WTC11 (cell line): Measurements from ENCODE around the gene SLC7A8. TPM values are rescaled to one million over a fixed set of nuclear protein-coding genes. Genes with fewer than 3 reads are reported as not detected.

Experiments used
- ATAC-seq: fragments of 200-7000 bp; cut with Tn5 transposase; 2 replicates; pipeline ENCODE4 v1.10.0; 2021; ENCODE audit warnings: mild to moderate bottlenecking, moderate library complexity
- CTCF ChIA-PET: fragments of 300-600 bp; sonication (Branson Sonifier 250); formaldehyde crosslinking; loops from one replicate; lab custom pipeline; 2021; ENCODE audit warnings: antibody characterized with exemption; lab: Charles Lee
- POLR2A ChIA-PET: fragments of 350-600 bp; sonication (Branson Sonifier 250); formaldehyde crosslinking; loops from one replicate; lab custom pipeline; 2021; ENCODE audit warnings: antibody characterized with exemption; lab: Charles Lee
- DNase-seq: peaks from one replicate; pipeline ENCODE4 v3.0.0; 2021; ENCODE audit warnings: low spot score
- H3K27ac Mint-ChIP-seq: 2 replicates; pipeline ENCODE4 v1.8.0; 2021; ENCODE audit warnings: mixed read lengths
- H3K27me3 Mint-ChIP-seq: 2 replicates; pipeline ENCODE4 v1.8.0; 2021; ENCODE audit warnings: low read depth, mild to moderate bottlenecking, moderate library complexity, mixed read lengths
- H3K36me3 Mint-ChIP-seq: 2 replicates; pipeline ENCODE4 v1.8.0; 2021; ENCODE audit warnings: mixed read lengths
- H3K4me1 Mint-ChIP-seq: 2 replicates; pipeline ENCODE4 v1.8.0; 2022; ENCODE audit warnings: mixed read lengths
- H3K4me3 Mint-ChIP-seq: 2 replicates; pipeline ENCODE4 v1.8.0; 2021; ENCODE audit warnings: mild to moderate bottlenecking, moderate library complexity, mixed read lengths
- H3K9me3 Mint-ChIP-seq: 2 replicates; pipeline ENCODE4 v1.8.0; 2021; ENCODE audit warnings: mixed read lengths
- AFF4 ChIP-seq: sonication (generic); formaldehyde crosslinking; IDR thresholded peaks from 2 replicates; pipeline ENCODE4 v1.8.1; 2023; ENCODE audit warnings: mild to moderate bottlenecking, missing genetic modification reagents, borderline replicate concordance
- AR ChIP-seq: fragments of 250-450 bp; sonication (Bioruptor Pico); IDR thresholded peaks from 2 replicates; pipeline ENCODE4 v1.9.0; 2021; ENCODE audit warnings: mild to moderate bottlenecking
- ATF3 ChIP-seq: sonication (generic); formaldehyde crosslinking; conservative IDR thresholded peaks from 2 replicates; pipeline ENCODE4 v1.8.1; 2022; ENCODE audit warnings: mild to moderate bottlenecking, missing genetic modification reagents
- ATF6 ChIP-seq: sonication (generic); formaldehyde crosslinking; IDR thresholded peaks from 2 replicates; pipeline ENCODE4 v1.8.1; 2023; ENCODE audit warnings: mild to moderate bottlenecking, missing genetic modification reagents
- CREB1 ChIP-seq: sonication (generic); formaldehyde crosslinking; IDR thresholded peaks from 2 replicates; pipeline ENCODE4 v1.8.0; 2023; ENCODE audit warnings: mild to moderate bottlenecking, missing genetic modification reagents
- E2F1 ChIP-seq: sonication (generic); formaldehyde crosslinking; IDR thresholded peaks from 2 replicates; pipeline ENCODE4 v1.8.0; 2022; ENCODE audit warnings: mild to moderate bottlenecking, missing genetic modification reagents
- ERG ChIP-seq: fragments of 250-450 bp; sonication (Bioruptor Pico); IDR thresholded peaks from 2 replicates; pipeline ENCODE4 v1.8.0; 2021; ENCODE audit warnings: mild to moderate bottlenecking
- ETV6 ChIP-seq: sonication (generic); formaldehyde crosslinking; IDR thresholded peaks from 2 replicates; pipeline ENCODE4 v1.8.1; 2022; ENCODE audit warnings: mild to moderate bottlenecking, missing genetic modification reagents
- FOXP1 ChIP-seq: sonication (generic); formaldehyde crosslinking; IDR thresholded peaks from 2 replicates; pipeline ENCODE4 v1.8.0; 2022; ENCODE audit warnings: missing genetic modification reagents, mild to moderate bottlenecking, moderate library complexity, borderline replicate concordance
- GRHL2 ChIP-seq: fragments of 250-450 bp; sonication (Bioruptor Pico); IDR thresholded peaks from 2 replicates; pipeline ENCODE4 v1.8.0; 2022; ENCODE audit warnings: mild to moderate bottlenecking, moderate library complexity; ENCODE audit not compliant: insufficient replicate concordance, severe bottlenecking
- IRF2 ChIP-seq: sonication (generic); formaldehyde crosslinking; IDR thresholded peaks from 2 replicates; pipeline ENCODE4 v1.8.0; 2022; ENCODE audit warnings: low read depth, missing genetic modification reagents, borderline replicate concordance
- SOX15 ChIP-seq: fragments of 250-450 bp; sonication (Bioruptor Pico); IDR thresholded peaks from 2 replicates; pipeline ENCODE4 v1.9.0; 2021; ENCODE audit warnings: mild to moderate bottlenecking
- STAT6 ChIP-seq: sonication (generic); formaldehyde crosslinking; conservative IDR thresholded peaks from 2 replicates; pipeline ENCODE4 v1.8.1; 2023; ENCODE audit warnings: mild to moderate bottlenecking, low read depth, missing genetic modification reagents, moderate library complexity
- ZNF317 ChIP-seq: sonication (generic); formaldehyde crosslinking; IDR thresholded peaks from 2 replicates; pipeline ENCODE4 v1.8.1; 2023; ENCODE audit warnings: low read depth, mild to moderate bottlenecking, moderate library complexity, missing genetic modification reagents, borderline replicate concordance
- total RNA-seq: library from RNA; stranded (reverse); gene quantifications from 3 replicates; pipeline ENCODE4 v1.2.3, GENCODE V29; 2021
- TF ChIP-seq, protein P1 (sequence below): sonication (generic); formaldehyde crosslinking; IDR thresholded peaks from 2 replicates; pipeline ENCODE4 v1.8.0; 2023; ENCODE audit warnings: missing genetic modification reagents, mild to moderate bottlenecking, borderline replicate concordance

SLC7A8 gene
- total RNA-seq, 1 experiment from 2014 or later, result 207 TPM

DNA sequence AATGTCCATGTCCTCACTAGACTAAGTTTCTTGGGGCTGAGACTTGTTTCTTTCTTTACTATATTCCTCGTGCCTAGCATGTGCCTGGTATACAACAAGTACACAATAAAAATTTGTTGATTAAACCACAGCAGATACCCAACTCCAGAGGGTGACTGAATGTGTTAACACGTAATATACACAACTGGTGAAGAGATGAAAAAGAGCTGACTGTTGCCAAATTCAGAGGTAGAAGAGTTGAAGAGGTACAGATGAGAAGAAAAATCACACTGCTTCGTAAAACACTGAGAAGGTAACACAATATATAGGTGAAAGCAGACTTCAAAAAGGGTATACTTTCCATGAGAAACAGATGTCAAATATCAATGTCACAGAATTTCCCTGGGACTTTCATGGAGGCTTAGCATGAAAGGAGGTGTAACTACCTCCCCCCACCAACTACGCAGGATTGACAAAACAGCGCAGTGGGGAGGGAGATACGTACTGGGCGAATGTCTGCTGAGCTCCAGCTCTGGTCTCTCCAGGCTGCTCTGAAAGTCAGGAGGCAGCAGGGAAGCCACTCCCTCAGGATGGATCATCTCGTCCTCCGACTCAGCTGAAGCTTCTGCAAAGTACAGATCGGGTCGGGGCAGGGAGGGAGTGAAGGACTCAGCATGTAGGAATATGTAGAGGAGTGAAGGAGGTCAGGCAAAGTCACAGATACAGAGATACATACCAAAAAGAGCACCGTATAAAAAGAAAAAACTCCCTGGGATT is 93.8 kb downstream of the SLC7A8 start (continued):
- no peak for TF ChIP-seq AFF4
- TF ChIP-seq SOX15 (CRISPR knock-in tag), result no peak
- no peak for TF ChIP-seq ERG (CRISPR knock-in tag)

DNA sequence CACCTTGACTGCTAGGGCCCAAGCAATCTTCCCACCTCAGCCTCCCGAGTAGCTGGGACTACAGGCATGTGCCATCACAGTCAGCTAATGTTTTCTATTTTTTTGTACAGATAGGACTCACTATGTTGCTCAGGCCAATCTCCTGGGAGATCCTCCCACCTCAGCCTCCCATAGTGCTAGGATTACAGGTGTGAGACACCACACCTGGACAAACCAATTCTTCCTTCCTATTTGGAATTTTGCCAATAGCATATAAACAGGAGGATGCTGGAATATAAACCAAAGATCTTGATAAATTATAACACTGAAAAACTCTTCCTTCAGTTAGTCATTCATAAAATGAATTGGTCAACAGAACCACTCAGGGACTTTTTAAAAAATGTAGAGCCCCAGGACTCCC is 96.9 kb downstream of the SLC7A8 start:
- Mint-ChIP-seq H3K9me3 (no peaks in the 10 kb centered on the region), H3K4me1 (no peaks in the 10 kb centered on the region)
- no peak for TF ChIP-seq ZNF317 (CRISPR knock-in tag)
- TF ChIP-seq ATF6 (CRISPR knock-in tag), result no peak
- no peak for TF ChIP-seq GRHL2
- no peak for TF ChIP-seq IRF2
- no peak for TF ChIP-seq CREB1 (CRISPR knock-in tag)
- no peak for TF ChIP-seq FOXP1 (CRISPR knock-in tag)
- no peak for TF ChIP-seq ETV6 (CRISPR knock-in tag)
- no peak for TF ChIP-seq E2F1 (CRISPR knock-in tag)
- no peak for TF ChIP-seq ATF3 (CRISPR knock-in tag)
- TF ChIP-seq, protein P1, sequence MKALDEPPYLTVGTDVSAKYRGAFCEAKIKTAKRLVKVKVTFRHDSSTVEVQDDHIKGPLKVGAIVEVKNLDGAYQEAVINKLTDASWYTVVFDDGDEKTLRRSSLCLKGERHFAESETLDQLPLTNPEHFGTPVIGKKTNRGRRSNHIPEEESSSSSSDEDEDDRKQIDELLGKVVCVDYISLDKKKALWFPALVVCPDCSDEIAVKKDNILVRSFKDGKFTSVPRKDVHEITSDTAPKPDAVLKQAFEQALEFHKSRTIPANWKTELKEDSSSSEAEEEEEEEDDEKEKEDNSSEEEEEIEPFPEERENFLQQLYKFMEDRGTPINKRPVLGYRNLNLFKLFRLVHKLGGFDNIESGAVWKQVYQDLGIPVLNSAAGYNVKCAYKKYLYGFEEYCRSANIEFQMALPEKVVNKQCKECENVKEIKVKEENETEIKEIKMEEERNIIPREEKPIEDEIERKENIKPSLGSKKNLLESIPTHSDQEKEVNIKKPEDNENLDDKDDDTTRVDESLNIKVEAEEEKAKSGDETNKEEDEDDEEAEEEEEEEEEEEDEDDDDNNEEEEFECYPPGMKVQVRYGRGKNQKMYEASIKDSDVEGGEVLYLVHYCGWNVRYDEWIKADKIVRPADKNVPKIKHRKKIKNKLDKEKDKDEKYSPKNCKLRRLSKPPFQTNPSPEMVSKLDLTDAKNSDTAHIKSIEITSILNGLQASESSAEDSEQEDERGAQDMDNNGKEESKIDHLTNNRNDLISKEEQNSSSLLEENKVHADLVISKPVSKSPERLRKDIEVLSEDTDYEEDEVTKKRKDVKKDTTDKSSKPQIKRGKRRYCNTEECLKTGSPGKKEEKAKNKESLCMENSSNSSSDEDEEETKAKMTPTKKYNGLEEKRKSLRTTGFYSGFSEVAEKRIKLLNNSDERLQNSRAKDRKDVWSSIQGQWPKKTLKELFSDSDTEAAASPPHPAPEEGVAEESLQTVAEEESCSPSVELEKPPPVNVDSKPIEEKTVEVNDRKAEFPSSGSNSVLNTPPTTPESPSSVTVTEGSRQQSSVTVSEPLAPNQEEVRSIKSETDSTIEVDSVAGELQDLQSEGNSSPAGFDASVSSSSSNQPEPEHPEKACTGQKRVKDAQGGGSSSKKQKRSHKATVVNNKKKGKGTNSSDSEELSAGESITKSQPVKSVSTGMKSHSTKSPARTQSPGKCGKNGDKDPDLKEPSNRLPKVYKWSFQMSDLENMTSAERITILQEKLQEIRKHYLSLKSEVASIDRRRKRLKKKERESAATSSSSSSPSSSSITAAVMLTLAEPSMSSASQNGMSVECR (CRISPR knock-in tag), result no peak
- TF ChIP-seq AR (CRISPR knock-in tag), result no peak
- TF ChIP-seq STAT6 (CRISPR knock-in tag), result no peak

More for the DNA sequence above, 96.9 kb downstream of the SLC7A8 start:
- Mint-ChIP-seq H3K27me3 (no peaks in the 10 kb centered on the region), H3K27ac (no peak overlapping the region), H3K36me3 (peaks cover 75% of the 10 kb centered on the region), H3K4me3 (no peak overlapping the region)
- ChIA-PET POLR2A (no interaction called here), CTCF (interaction anchor here (5.0 kb wide), 1 partner anchor 18 kb away, joined by 20 read pairs; no protein-coding TSS in a partner anchor)
- DNase-seq (no peak), ATAC-seq (no peak)
